ENCODE measurements around the gene APBB2.

The APBB2 gene

GRCh38 chr4:41196633-41197332 lies 17.6 kb downstream of the APBB2 start:
- peaks cover 6% of the 10 kb centered on the region for H3K27me3 ChIP-seq
- no peaks in the 10 kb centered on the region for H3K9me3 ChIP-seq
- no peaks in the 10 kb centered on the region for H3K4me1 ChIP-seq (ENCODE audit: control insufficient read depth in 1 of 2, insufficient read depth in 1 of 2, low read depth in 1 of 2, low read length in 1 of 2)
- H3K4me3 ChIP-seq (ENCODE audit: low read depth in 1 of 2, low read length in 1 of 2): no peak overlapping the region
- no peak for TF ChIP-seq CTCF (IDR thresholded peaks at IDR 0.05)
- H3K27ac ChIP-seq: no peak overlapping the region
- H3K36me3 ChIP-seq: no peaks in the 10 kb centered on the region

- H3K27me3 ChIP-seq: no peaks in the 10 kb centered on the region
- no peak overlapping the region for H3K27ac ChIP-seq
- H3K4me1 ChIP-seq (ENCODE audit: control insufficient read depth in 1 of 2, insufficient read depth in 1 of 2, low read depth in 1 of 2, low read length in 1 of 2): no peaks in the 10 kb centered on the region
- H3K36me3 ChIP-seq: no peaks in the 10 kb centered on the region
- no peaks in the 10 kb centered on the region for H3K9me3 ChIP-seq
- TF ChIP-seq CTCF (IDR thresholded peaks at IDR 0.05): no peak
- H3K4me3 ChIP-seq (ENCODE audit: low read depth in 1 of 2, low read length in 1 of 2): no peak overlapping the region
Observed at GRCh38 chr4:41192136-41192535, 22.2 kb downstream of the APBB2 start.

GRCh38 chr4:41189666-41190065 lies 24.7 kb downstream of the APBB2 start:
- H3K9me3 ChIP-seq: no peaks in the 10 kb centered on the region

GRCh38 chr4:41189076-41189475 lies 25.3 kb downstream of the APBB2 start:
- Histone ChIP-seq H3K9me3 (no peaks in the 10 kb centered on the region), H3K36me3 (no peaks in the 10 kb centered on the region), H3K27me3 (no peaks in the 10 kb centered on the region), H3K27ac (no peak overlapping the region), H3K4me1 (ENCODE audit: control insufficient read depth in 1 of 2, insufficient read depth in 1 of 2, low read depth in 1 of 2, low read length in 1 of 2) (no peaks in the 10 kb centered on the region), H3K4me3 (ENCODE audit: low read depth in 1 of 2, low read length in 1 of 2) (no peak overlapping the region)
- TF ChIP-seq CTCF (IDR thresholded peaks at IDR 0.05): no peak

More at GRCh38 chr4:41189666-41190065, 24.7 kb downstream of the APBB2 start:
- H3K4me3 ChIP-seq (ENCODE audit: low read depth in 1 of 2, low read length in 1 of 2): no peak overlapping the region
- no peaks in the 10 kb centered on the region for H3K27me3 ChIP-seq
- no peaks in the 10 kb centered on the region for H3K36me3 ChIP-seq
- TF ChIP-seq CTCF (IDR thresholded peaks at IDR 0.05): no peak
- no peak overlapping the region for H3K27ac ChIP-seq
- H3K4me1 ChIP-seq (ENCODE audit: control insufficient read depth in 1 of 2, insufficient read depth in 1 of 2, low read depth in 1 of 2, low read length in 1 of 2): no peaks in the 10 kb centered on the region

GRCh38 chr4:41185614-41186592 lies 28.4 kb downstream of the APBB2 start:
- Histone ChIP-seq H3K9me3 (no peaks in the 10 kb centered on the region), H3K4me1 (ENCODE audit: control insufficient read depth in 1 of 2, insufficient read depth in 1 of 2, low read depth in 1 of 2, low read length in 1 of 2) (no peaks in the 10 kb centered on the region), H3K4me3 (ENCODE audit: low read depth in 1 of 2, low read length in 1 of 2) (no peak overlapping the region), H3K27ac (no peak overlapping the region), H3K36me3 (no peaks in the 10 kb centered on the region), H3K27me3 (no peaks in the 10 kb centered on the region)
- TF ChIP-seq CTCF (IDR thresholded peaks at IDR 0.05): no peak

Data from neutrophil (primary cell).